ENCODE data around the gene USP36. TPM values are rescaled to one million over a fixed set of nuclear protein-coding genes. Genes with fewer than 3 reads are reported as not detected.
"Not testable (repeated sequence)": the region's sequence is repeated elsewhere in the genome, so short reads cannot be mapped to it uniquely, and the experiment has no call there.

Gene USP36
- 40.6 TPM for polyA plus RNA-seq (2013, experiment 1 of 4)
- polyA plus RNA-seq (2013, experiment 2 of 4): 47.3 TPM
- polyA plus RNA-seq (2013, experiment 3 of 4): 30.7 TPM
- 37.5 TPM for polyA plus RNA-seq (2013, experiment 4 of 4)

DNA sequence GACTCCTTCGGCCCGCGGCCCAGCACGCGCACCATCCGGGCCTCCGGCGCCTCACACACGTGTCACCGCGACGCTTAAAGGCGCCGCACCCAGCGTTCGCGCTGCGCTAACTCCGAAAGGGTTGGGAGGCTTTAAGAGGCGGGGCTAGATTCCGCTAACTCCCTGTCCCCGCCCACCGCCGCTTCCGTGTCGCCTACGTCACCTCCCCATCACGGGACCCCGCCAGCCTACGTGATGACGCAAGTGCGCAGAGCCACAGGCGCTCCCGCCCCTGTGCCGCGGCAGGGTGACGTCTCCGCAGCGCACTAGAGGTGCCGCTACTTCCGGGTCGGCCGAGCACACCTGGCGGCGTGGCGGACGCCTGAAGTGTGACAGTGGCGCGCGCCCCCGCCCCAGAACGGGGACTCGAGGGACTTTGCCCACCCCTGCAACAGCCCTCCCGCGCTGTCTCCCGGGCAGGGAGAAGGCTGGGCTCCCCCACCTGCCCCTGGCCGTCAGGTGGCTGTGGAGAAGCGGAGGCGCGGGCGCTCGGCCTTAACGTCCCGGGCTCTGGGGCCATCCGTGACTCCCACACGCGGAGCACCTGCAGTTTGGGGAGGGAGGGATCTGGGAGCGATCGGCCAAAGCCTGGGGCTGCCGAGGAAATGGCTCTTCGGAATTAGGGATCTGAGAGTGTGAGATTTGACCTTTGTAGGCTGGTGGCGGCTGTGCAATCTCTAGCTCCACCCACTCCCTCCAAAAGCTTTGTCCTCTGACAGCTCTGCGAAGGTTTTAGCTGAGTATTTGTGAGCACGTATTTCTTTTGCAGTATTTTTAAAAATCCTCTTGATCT, at the start of gene USP36:
USP36 (minus strand) TSS at position 35 of the 832 bp plus-strand sequence. CDS start 4,451 bp downstream, outside the sequence.
- Histone ChIP-seq H3K9me3 (ENCODE audit: control insufficient read depth, low read length) (no peaks in the 10 kb centered on the region), H3K36me3 (ENCODE audit: control insufficient read depth, insufficient read depth, low read length) (peaks cover 12% of the 10 kb centered on the region), H3K27me3 (ENCODE audit: control insufficient read depth, insufficient read depth, low read length, poor library complexity, severe bottlenecking) (no peaks in the 10 kb centered on the region), H3K4me1 (ENCODE audit: control insufficient read depth, insufficient read depth, low read length) (peaks cover 10% of the 10 kb centered on the region), H3K4me3 (ENCODE audit: insufficient read depth, low read depth, low read length) (peak within 1 kb of the TSS; percentile 60), H3K27ac (ENCODE audit: insufficient read depth, low read depth, low read length, poor library complexity, severe bottlenecking) (peak within 1 kb of the TSS; percentile 83)
- WGBS, 2 experiments: 0% methylated on average over 74 of the region's 74 CpGs

GRCh38 chr17:78890096-78890495, 49.5 kb upstream of the USP36 start:
- 93 to 96% methylated on average over 11 of the region's 11 CpGs for WGBS, 2 experiments
- not testable (repeated sequence) for H3K36me3 ChIP-seq (ENCODE audit: control insufficient read depth, insufficient read depth, low read length); H3K27me3 ChIP-seq (ENCODE audit: control insufficient read depth, insufficient read depth, low read length, poor library complexity, severe bottlenecking); H3K4me1 ChIP-seq (ENCODE audit: control insufficient read depth, insufficient read depth, low read length); H3K27ac ChIP-seq (ENCODE audit: insufficient read depth, low read depth, low read length, poor library complexity, severe bottlenecking); H3K9me3 ChIP-seq (ENCODE audit: control insufficient read depth, low read length); H3K4me3 ChIP-seq (ENCODE audit: insufficient read depth, low read depth, low read length)

- Histone ChIP-seq H3K9me3 (ENCODE audit: control insufficient read depth, low read length) (no peaks in the 10 kb centered on the region), H3K4me3 (ENCODE audit: insufficient read depth, low read depth, low read length) (no peak overlapping the region), H3K36me3 (ENCODE audit: control insufficient read depth, insufficient read depth, low read length) (no peaks in the 10 kb centered on the region), H3K4me1 (ENCODE audit: control insufficient read depth, insufficient read depth, low read length) (peaks cover 13% of the 10 kb centered on the region), H3K27me3 (ENCODE audit: control insufficient read depth, insufficient read depth, low read length, poor library complexity, severe bottlenecking) (no peaks in the 10 kb centered on the region), H3K27ac (ENCODE audit: insufficient read depth, low read depth, low read length, poor library complexity, severe bottlenecking) (no peak overlapping the region)
- WGBS, 2 experiments: 94 to 95% methylated on average over 8 of the region's 8 CpGs
These were observed 48.9 kb upstream of the USP36 start for GRCh38 chr17:78889531-78889930.

- H3K4me1 ChIP-seq (ENCODE audit: control insufficient read depth, insufficient read depth, low read length): peaks cover 18% of the 10 kb centered on the region
- no peaks in the 10 kb centered on the region for H3K36me3 ChIP-seq (ENCODE audit: control insufficient read depth, insufficient read depth, low read length)
- H3K27ac ChIP-seq (ENCODE audit: insufficient read depth, low read depth, low read length, poor library complexity, severe bottlenecking): no peak overlapping the region
- H3K27me3 ChIP-seq (ENCODE audit: control insufficient read depth, insufficient read depth, low read length, poor library complexity, severe bottlenecking): no peaks in the 10 kb centered on the region
- H3K9me3 ChIP-seq (ENCODE audit: control insufficient read depth, low read length): no peaks in the 10 kb centered on the region
- WGBS, 2 experiments: 96% methylated on average over 10 of the region's 10 CpGs
- H3K4me3 ChIP-seq (ENCODE audit: insufficient read depth, low read depth, low read length): no peak overlapping the region
These were observed 48.4 kb upstream of the USP36 start for GRCh38 chr17:78888941-78889518.

DNA sequence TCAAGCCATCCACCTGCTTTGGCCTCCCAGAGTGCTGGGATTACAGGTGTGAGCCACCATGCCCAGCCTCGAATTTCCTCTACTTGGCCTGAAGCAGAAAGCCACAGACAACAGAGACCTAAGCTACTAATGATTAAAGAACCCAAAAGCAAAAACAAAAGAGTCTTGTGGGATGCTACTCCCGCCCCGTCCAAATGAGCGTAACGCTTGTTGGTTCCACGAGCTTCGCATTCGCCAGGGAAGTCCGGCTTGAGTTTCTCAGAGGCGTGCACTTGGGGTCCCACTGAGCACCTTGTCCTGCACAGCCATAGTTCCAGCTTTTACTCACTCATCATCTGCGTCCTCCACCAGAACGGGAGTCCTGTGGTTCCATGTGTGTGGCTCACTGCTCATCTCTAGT, 46.3 kb upstream of the USP36 start:
- no peak overlapping the region for H3K27ac ChIP-seq (ENCODE audit: insufficient read depth, low read depth, low read length, poor library complexity, severe bottlenecking)
- WGBS, 2 experiments: 95% methylated on average over 12 of the region's 12 CpGs
- no peaks in the 10 kb centered on the region for H3K27me3 ChIP-seq (ENCODE audit: control insufficient read depth, insufficient read depth, low read length, poor library complexity, severe bottlenecking)
- peaks cover 29% of the 10 kb centered on the region for H3K4me1 ChIP-seq (ENCODE audit: control insufficient read depth, insufficient read depth, low read length)
- H3K36me3 ChIP-seq (ENCODE audit: control insufficient read depth, insufficient read depth, low read length): no peaks in the 10 kb centered on the region
- no peaks in the 10 kb centered on the region for H3K9me3 ChIP-seq (ENCODE audit: control insufficient read depth, low read length)
- H3K4me3 ChIP-seq (ENCODE audit: insufficient read depth, low read depth, low read length): no peak overlapping the region

DNA sequence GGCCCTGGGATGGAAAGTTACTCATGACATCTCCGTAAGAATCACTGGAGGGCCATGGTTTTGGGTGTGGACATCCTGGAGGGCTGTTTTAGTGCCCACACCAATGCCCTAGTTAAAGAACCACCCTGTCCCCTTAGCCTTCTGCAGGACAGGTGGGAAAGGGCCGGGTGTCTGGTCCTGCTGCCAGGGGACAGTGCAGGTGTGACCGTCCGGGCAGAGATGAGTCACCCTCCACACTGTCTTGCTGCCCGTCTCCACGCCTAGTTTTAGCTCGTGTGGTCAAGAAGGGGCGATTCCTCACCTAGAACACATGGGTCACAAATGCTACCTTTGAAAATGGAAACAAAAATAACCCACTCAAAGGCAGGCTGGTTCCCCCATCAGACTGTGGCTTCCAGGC, 45.3 kb upstream of the USP36 start:
- Histone ChIP-seq H3K27me3 (ENCODE audit: control insufficient read depth, insufficient read depth, low read length, poor library complexity, severe bottlenecking) (no peaks in the 10 kb centered on the region), H3K36me3 (ENCODE audit: control insufficient read depth, insufficient read depth, low read length) (no peaks in the 10 kb centered on the region), H3K4me1 (ENCODE audit: control insufficient read depth, insufficient read depth, low read length) (peaks cover 29% of the 10 kb centered on the region), H3K4me3 (ENCODE audit: insufficient read depth, low read depth, low read length) (no peak overlapping the region), H3K27ac (ENCODE audit: insufficient read depth, low read depth, low read length, poor library complexity, severe bottlenecking) (no peak overlapping the region), H3K9me3 (ENCODE audit: control insufficient read depth, low read length) (no peaks in the 10 kb centered on the region)
- 95 to 97% methylated on average over 8 of the region's 8 CpGs for WGBS, 2 experiments

DNA sequence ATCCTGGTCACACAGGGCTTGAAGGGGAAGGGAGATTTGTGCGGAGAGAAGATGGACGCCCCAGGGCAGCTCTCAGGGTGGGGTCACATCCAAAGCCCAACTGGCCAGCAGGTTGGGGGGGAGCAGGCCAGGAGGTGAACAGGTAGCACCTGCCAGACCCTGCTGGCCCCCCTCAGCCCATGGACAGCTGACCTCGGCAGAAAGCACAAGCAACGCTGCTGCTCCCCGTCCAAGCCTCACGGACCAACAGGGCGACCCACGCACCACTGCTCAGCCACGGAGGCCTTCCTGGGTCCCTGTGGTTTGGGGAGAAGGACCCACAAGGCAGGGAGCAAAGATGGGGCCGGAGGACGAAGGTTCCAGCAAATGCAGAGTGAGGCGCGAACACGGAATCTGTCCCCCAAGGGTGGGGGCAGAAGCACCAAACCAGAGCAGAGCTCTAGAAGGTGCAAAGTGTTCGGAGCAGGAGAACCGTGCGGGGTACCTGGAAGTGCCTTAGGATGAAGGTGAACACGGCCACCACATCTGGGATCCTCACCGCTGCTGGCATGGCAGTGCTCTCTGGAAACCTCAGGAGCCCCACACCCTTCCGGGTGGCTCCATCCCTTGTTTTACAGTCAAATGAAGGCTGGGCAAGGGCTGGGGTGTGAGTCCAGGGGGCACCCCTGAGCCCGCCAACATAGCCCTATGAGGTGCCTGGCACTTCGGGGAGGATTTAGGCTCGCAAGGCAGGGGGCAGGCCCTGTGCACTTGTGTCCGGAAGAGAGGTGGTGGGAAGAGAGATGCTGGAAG, 44.5 kb upstream of the USP36 start:
- WGBS, 2 experiments: 93 to 95% methylated on average over 24 of the region's 24 CpGs
- Histone ChIP-seq H3K9me3 (ENCODE audit: control insufficient read depth, low read length) (no peaks in the 10 kb centered on the region), H3K27ac (ENCODE audit: insufficient read depth, low read depth, low read length, poor library complexity, severe bottlenecking) (no peak overlapping the region), H3K4me1 (ENCODE audit: control insufficient read depth, insufficient read depth, low read length) (peaks cover 29% of the 10 kb centered on the region), H3K4me3 (ENCODE audit: insufficient read depth, low read depth, low read length) (no peak overlapping the region), H3K27me3 (ENCODE audit: control insufficient read depth, insufficient read depth, low read length, poor library complexity, severe bottlenecking) (no peaks in the 10 kb centered on the region), H3K36me3 (ENCODE audit: control insufficient read depth, insufficient read depth, low read length) (no peaks in the 10 kb centered on the region)

DNA sequence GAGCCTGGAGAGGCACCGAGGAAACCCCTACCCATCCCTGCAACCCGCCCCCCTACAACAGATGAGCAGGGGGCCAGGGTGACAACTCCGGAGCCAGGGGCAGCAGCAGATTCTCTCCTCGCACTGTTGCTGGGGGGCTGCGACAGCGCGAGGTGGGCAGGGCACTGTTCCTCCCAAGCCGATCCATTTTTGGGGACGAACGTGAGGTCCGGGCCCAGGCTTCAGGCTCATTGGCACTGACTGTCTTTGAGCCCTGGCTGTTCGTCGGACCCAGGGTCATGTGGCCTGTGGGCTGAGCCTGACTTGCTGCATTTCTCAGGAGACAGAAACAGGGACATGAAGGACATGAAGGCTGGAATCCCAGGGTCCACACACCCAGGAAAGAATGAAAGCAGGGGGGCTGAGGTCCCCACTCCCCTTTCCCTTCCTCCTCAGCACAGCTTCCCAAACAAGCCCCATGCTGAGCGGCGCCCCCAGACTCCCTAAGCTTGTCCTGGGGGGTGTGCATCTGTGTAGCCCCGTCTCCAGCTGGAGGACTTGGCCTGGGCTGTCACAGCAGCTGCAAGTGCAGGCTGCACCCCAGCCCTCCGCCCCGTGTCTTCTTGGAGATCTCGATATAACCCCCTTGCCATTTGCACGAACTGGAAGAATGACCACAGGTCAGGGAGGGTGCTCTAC, 43.7 kb upstream of the USP36 start:
- peak overlapping the region; percentile 20 for H3K4me3 ChIP-seq (ENCODE audit: insufficient read depth, low read depth, low read length)
- no peaks in the 10 kb centered on the region for H3K36me3 ChIP-seq (ENCODE audit: control insufficient read depth, insufficient read depth, low read length)
- peaks cover 29% of the 10 kb centered on the region for H3K4me1 ChIP-seq (ENCODE audit: control insufficient read depth, insufficient read depth, low read length)
- no peaks in the 10 kb centered on the region for H3K27me3 ChIP-seq (ENCODE audit: control insufficient read depth, insufficient read depth, low read length, poor library complexity, severe bottlenecking)
- peak overlapping the region; percentile 94 for H3K27ac ChIP-seq (ENCODE audit: insufficient read depth, low read depth, low read length, poor library complexity, severe bottlenecking)
- no peaks in the 10 kb centered on the region for H3K9me3 ChIP-seq (ENCODE audit: control insufficient read depth, low read length)
- WGBS, 2 experiments: 50 to 52% methylated on average over 20 of the region's 20 CpGs

DNA sequence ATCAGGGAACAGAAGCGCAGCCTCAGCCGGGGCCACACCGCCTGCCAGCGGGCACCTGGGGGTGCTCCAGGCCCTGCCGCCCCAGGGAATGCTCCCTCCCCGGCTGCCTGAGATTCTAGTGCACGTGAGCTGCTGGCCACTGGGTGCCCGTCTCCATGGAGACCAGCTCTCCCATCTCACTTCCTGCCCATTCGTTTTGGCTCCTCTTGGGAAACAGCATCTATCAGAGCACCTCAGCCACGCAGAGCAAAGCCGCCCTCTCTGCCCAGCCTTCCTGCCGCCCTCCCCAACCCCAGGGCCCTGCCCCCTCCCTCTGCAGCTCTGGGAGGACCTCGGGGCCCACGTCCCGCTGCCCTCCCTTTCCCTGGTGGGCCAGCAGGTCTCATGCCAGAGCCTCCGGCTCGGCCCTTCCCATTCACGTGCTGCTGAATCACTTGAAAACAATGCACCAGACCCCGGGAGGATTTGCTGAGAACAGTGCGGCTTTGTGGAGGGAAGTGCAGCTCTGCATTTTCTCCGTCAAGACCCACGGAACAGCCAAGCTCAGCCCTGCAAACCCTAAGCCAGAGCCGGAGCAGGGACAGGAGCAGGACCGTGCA, 43.0 kb upstream of the USP36 start:
- Histone ChIP-seq H3K4me3 (ENCODE audit: insufficient read depth, low read depth, low read length) (peak overlapping the region; percentile 20), H3K27me3 (ENCODE audit: control insufficient read depth, insufficient read depth, low read length, poor library complexity, severe bottlenecking) (no peaks in the 10 kb centered on the region), H3K9me3 (ENCODE audit: control insufficient read depth, low read length) (no peaks in the 10 kb centered on the region), H3K36me3 (ENCODE audit: control insufficient read depth, insufficient read depth, low read length) (no peaks in the 10 kb centered on the region), H3K27ac (ENCODE audit: insufficient read depth, low read depth, low read length, poor library complexity, severe bottlenecking) (peak overlapping the region; percentile 94), H3K4me1 (ENCODE audit: control insufficient read depth, insufficient read depth, low read length) (peaks cover 29% of the 10 kb centered on the region)
- WGBS, 2 experiments: 13 to 14% methylated on average over 24 of the region's 24 CpGs
